Tibial nerve (tissue), 4 donors: ENCODE measurements around the gene PRELID2. TPM values are rescaled to one million over a fixed set of nuclear protein-coding genes. Genes with fewer than 3 reads are reported as not detected.

ENCODE experiments used
- DNase-seq, 2 donors: peaks; one replicate each; pipeline ENCODE4 v3.0.0-alpha.2; 2019; ENCODE audit warnings: low spot score in 2 of 2
- H3K27ac ChIP-seq, 4 donors: fragments of 200-600 bp; sonication (generic) in 3 of 4; one replicate each; pipeline ENCODE4 v1.5.1; 2017 to 2019; ENCODE audit warnings: mild to moderate bottlenecking in 1 of 4
- H3K27me3 ChIP-seq, 2 donors: fragments of 200-600 bp; sonication (generic) in 1 of 2; one replicate each; pipeline versions ENCODE4 v1.5.1 to v1.6.0; 2017 to 2019
- H3K36me3 ChIP-seq, 3 donors: fragments of 200-600 bp; sonication (generic); one replicate each; pipeline ENCODE4 v1.5.1; 2018 to 2019
- H3K4me1 ChIP-seq, 4 donors: fragments of 200-600 bp; sonication (generic) in 3 of 4; one replicate each; pipeline ENCODE4 v1.5.1; 2017 to 2019
- H3K4me3 ChIP-seq, 4 donors: fragments of 200-600 bp; sonication (generic) in 3 of 4; one replicate each; pipeline ENCODE4 v1.5.1; 2017 to 2019; ENCODE audit warnings: mild to moderate bottlenecking in 1 of 4, moderate library complexity in 1 of 4
- H3K9me3 ChIP-seq, 4 donors: fragments of 200-600 bp; sonication (generic) in 3 of 4; one replicate each; pipeline ENCODE4 v1.5.1; 2017 to 2019
- EP300 ChIP-seq, 2 donors: sonication (generic); formaldehyde crosslinking; IDR thresholded peaks; one replicate each; pipeline ENCODE4 v1.6.1; 2017; ENCODE audit warnings: antibody characterized with exemption in 2 of 2, mild to moderate bottlenecking in 1 of 2
- POLR2A ChIP-seq, 2 donors: fragments of 450-650 bp; IDR thresholded peaks; one replicate each; pipeline ENCODE4 v1.6.1; 2017; ENCODE audit warnings: antibody characterized with exemption in 2 of 2, mild to moderate bottlenecking in 2 of 2, moderate library complexity in 2 of 2
- WGBS, 2 donors: methylation state at CpG; one replicate each; pipeline ENCODE4 v1.1.5; 2018; 5-methylcytosine and 5-hydroxymethylcytosine counted together
- total RNA-seq, 4 donors: library from RNA; depleted of rRNA; stranded (reverse); fragments of >200 nt; gene quantifications; one replicate each; pipeline ENCODE4 v1.1.0, GENCODE V29; 2016
- TF ChIP-seq, protein P1 (sequence below), 5 experiments: fragments of 200-600 bp in 3 of 5; fragments of 450-650 bp in 2 of 5; sonication (generic) in 3 of 5; IDR thresholded peaks; one replicate each; pipeline ENCODE4 v1.5.1; 2016 to 2019; ENCODE audit warnings: antibody characterized with exemption in 5 of 5, mild to moderate bottlenecking in 3 of 5, moderate library complexity in 2 of 5

PRELID2 gene
- total RNA-seq, 4 donors from 2014 or later = 10.5 to 31.7 (median 16.4) TPM

DNA sequence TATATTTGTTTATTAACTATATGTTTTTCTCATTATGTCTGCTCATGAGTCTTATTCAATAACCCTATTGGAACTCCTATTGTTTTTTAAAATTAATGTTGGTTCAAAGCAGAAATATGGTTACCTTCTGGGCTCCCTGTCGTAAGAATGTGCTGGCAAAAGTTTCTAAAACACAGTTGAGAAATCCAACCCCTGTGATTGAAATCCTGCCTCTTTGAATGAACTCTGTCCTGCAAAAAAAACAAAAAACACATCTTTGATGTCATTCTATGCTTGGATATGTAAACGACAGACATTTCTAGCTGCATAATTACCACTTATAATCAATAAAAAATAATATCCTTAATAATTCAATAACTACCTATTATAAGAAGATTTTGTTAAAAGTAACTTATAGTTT is 38.8 kb downstream of the PRELID2 start:
- H3K27me3 ChIP-seq = no peaks in the 10 kb centered on the region
- H3K4me3 ChIP-seq = no peak overlapping the region
- TF ChIP-seq POLR2A (IDR thresholded peaks at IDR 0.05) (no peak), EP300 (IDR thresholded peaks at IDR 0.05) (no peak)
- TF ChIP-seq, protein P1, sequence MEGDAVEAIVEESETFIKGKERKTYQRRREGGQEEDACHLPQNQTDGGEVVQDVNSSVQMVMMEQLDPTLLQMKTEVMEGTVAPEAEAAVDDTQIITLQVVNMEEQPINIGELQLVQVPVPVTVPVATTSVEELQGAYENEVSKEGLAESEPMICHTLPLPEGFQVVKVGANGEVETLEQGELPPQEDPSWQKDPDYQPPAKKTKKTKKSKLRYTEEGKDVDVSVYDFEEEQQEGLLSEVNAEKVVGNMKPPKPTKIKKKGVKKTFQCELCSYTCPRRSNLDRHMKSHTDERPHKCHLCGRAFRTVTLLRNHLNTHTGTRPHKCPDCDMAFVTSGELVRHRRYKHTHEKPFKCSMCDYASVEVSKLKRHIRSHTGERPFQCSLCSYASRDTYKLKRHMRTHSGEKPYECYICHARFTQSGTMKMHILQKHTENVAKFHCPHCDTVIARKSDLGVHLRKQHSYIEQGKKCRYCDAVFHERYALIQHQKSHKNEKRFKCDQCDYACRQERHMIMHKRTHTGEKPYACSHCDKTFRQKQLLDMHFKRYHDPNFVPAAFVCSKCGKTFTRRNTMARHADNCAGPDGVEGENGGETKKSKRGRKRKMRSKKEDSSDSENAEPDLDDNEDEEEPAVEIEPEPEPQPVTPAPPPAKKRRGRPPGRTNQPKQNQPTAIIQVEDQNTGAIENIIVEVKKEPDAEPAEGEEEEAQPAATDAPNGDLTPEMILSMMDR (IDR thresholded peaks at IDR 0.05) = no peak
- WGBS, 2 donors = 93 to 96% methylated on average over 2 of the region's 2 CpGs
- H3K36me3 ChIP-seq = peaks cover 0 to 43% (median 0%) of the 10 kb centered on the region in 3 donors
- no peaks in the 10 kb centered on the region for H3K4me1 ChIP-seq
- DNase-seq = no peak
- H3K9me3 ChIP-seq = no peaks in the 10 kb centered on the region
- H3K27ac ChIP-seq = no peak overlapping the region

DNA sequence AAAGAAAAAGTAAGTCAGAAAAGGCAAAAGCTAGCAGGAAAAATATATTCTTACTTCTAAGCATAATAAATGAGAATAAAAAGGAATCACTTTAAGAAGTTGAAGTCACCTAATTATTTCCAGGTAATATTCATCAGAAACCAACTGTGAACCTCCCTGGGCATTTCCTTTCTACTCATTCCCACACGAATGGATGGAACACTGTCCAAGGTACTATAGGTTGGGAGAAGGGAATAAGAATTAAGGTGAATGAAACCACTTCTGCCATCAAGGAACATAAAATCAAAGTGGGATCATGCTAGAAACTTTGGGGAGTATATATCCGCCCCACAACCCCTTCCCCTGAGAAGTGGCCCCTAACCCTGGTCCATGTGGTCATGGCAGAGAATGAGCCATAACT is 41.6 kb downstream of the PRELID2 start:
- H3K4me1 ChIP-seq = no peaks in the 10 kb centered on the region
- TF ChIP-seq, protein P1 (IDR thresholded peaks at IDR 0.05) = no peak
- no peak for TF ChIP-seq POLR2A (IDR thresholded peaks at IDR 0.05)
- no peak overlapping the region for H3K27ac ChIP-seq
- no peak overlapping the region for H3K4me3 ChIP-seq
- 68 to 70% methylated on average over 2 of the region's 2 CpGs for WGBS, 2 donors
- no peaks in the 10 kb centered on the region for H3K9me3 ChIP-seq
- H3K27me3 ChIP-seq = no peaks in the 10 kb centered on the region
- no peak for DNase-seq
- H3K36me3 ChIP-seq = peaks cover 0 to 32% (median 0%) of the 10 kb centered on the region in 3 donors

DNA sequence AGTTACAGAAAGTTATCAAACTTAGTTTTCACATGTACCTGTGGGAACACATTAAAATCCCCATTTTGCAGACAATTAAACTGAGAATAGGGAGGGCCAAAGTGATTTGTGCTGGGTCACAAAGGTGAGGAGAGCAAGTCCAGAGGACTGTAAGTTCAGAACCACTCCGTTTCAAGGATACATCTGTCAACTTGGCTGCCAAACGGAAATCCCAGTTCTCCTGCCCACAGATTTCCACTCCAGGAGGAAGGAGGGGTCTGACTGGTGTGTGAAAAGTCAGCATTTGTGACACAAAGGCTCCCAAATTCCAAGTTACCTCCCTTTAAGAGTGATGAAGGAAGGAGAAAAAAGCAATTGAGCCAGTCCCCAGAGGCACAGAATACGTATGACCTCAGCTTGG is 42.3 kb downstream of the PRELID2 start:
- no peak for DNase-seq
- H3K4me3 ChIP-seq = no peak overlapping the region
- no peaks in the 10 kb centered on the region for H3K9me3 ChIP-seq
- peaks cover 0 to 28% (median 0%) of the 10 kb centered on the region in 3 donors for H3K36me3 ChIP-seq
- TF ChIP-seq, protein P1 (IDR thresholded peaks at IDR 0.05) = no peak
- no peak for TF ChIP-seq EP300 (IDR thresholded peaks at IDR 0.05)
- TF ChIP-seq POLR2A (IDR thresholded peaks at IDR 0.05) = no peak
- no peaks in the 10 kb centered on the region for H3K27me3 ChIP-seq
- H3K27ac ChIP-seq = no peak overlapping the region
- H3K4me1 ChIP-seq = no peaks in the 10 kb centered on the region
- WGBS, 2 donors = 40 to 53% methylated on average over 3 of the region's 3 CpGs

DNA sequence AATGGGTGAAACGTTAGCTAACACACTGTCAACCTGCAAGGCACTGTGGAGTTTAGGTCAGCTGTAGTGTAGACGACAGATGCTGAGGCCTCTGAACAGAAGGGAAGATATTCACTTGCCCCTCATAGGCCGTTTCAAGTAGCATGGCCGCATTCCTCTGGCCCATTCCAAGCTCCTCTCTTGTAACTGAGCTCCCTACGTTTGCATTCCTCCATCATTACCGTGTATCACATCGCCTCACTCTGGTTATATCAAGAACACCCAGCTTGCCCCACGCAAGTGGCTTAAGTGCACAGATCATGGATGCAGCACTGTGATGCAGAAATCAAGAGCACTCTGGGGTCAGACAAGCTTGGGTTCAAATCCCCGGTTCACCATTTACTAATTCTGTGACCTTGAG is 43.3 kb downstream of the PRELID2 start:
- 91 to 92% methylated on average over 9 of the region's 9 CpGs for WGBS, 2 donors
- TF ChIP-seq EP300 (IDR thresholded peaks at IDR 0.05) = no peak
- TF ChIP-seq, protein P1 (IDR thresholded peaks at IDR 0.05) = no peak
- TF ChIP-seq POLR2A (IDR thresholded peaks at IDR 0.05) = no peak
- H3K4me1 ChIP-seq = no peaks in the 10 kb centered on the region
- no peak overlapping the region for H3K4me3 ChIP-seq
- peaks cover 0 to 28% (median 0%) of the 10 kb centered on the region in 3 donors for H3K36me3 ChIP-seq
- DNase-seq = no peak
- H3K27ac ChIP-seq = no peak overlapping the region
- no peaks in the 10 kb centered on the region for H3K27me3 ChIP-seq
- H3K9me3 ChIP-seq = no peaks in the 10 kb centered on the region

DNA sequence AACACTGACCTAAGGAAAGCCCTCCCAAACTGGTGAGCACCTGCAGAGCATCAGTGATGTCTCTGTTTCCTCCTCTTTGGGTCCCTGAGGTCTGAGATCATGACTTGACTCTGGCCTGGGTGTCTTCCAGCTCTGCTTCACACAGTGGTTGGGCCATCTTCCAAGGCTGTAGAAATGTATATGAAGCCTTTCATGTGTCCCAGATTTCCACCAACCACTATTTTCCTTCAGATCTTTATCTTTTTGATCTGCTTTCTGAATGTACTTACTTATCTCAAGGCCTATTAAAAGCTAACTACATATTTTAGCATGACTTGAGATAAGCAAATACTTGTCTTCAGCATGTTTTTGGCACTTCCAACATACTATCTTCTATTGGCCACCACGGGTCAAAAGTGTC is 47.1 kb downstream of the PRELID2 start:
- Histone ChIP-seq H3K27ac (no peak overlapping the region), H3K9me3 (no peaks in the 10 kb centered on the region), H3K36me3 (peaks cover 0 to 14% (median 0%) of the 10 kb centered on the region in 3 donors), H3K4me1 (no peaks in the 10 kb centered on the region), H3K27me3 (no peaks in the 10 kb centered on the region), H3K4me3 (no peak overlapping the region)
- TF ChIP-seq POLR2A (IDR thresholded peaks at IDR 0.05) (no peak), EP300 (IDR thresholded peaks at IDR 0.05) (no peak)
- TF ChIP-seq, protein P1 (IDR thresholded peaks at IDR 0.05) = no peak
- 0 to 7% methylated on average over 1 of the region's 1 CpG for WGBS, 2 donors
- DNase-seq = no peak
